ENCODE results near the gene RNF207. TPM values are rescaled to one million over a fixed set of nuclear protein-coding genes. Genes with fewer than 3 reads are reported as not detected.

Gene RNF207
- total RNA-seq, 1 experiment from 2014 or later = 9.2 TPM

DNA sequence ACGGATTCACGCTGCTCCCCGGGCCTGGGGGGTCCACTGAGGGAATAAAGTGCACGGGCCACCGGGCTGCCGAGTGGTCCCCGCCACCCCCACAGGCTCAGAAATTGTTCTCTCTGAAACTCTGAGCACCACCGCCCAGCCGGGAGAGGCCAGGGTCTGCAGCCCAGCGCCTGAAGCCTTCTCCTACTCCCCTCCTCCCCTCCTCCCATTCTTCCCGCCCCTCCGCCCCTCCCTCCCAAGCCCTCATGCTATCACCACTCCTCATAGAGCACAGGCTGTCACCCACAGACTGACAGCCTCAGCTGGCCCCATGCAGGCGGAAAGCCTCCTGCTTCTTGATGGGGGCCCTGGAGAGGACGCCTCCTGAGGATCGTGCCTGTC lies 55.7 kb downstream of the RNF207 start:
- no peak for DNase-seq (ENCODE audit: low spot score)
- H3K27me3 Mint-ChIP-seq (ENCODE audit: low read depth) = peaks cover 21% of the 10 kb centered on the region
- no peaks in the 10 kb centered on the region for H3K36me3 Mint-ChIP-seq
- H3K4me3 Mint-ChIP-seq = peak overlapping the region; percentile 63
- POLR2A ChIA-PET = interaction anchor here (0.9 kb wide), 2 partner anchors 107 to 132 kb away, joined by 3 read pairs; no protein-coding TSS in a partner anchor
- no peaks in the 10 kb centered on the region for H3K9me3 Mint-ChIP-seq
- peaks cover 9% of the 10 kb centered on the region for H3K4me1 Mint-ChIP-seq
- peak; percentile 33 for ATAC-seq
- no peak for TF ChIP-seq RORB (CRISPR knock-in tag; IDR thresholded peaks at IDR 0.05)
- no peak for TF ChIP-seq ESRRA (CRISPR knock-in tag; IDR thresholded peaks at IDR 0.05; ENCODE audit: borderline replicate concordance)
- TF ChIP-seq, protein P1, sequence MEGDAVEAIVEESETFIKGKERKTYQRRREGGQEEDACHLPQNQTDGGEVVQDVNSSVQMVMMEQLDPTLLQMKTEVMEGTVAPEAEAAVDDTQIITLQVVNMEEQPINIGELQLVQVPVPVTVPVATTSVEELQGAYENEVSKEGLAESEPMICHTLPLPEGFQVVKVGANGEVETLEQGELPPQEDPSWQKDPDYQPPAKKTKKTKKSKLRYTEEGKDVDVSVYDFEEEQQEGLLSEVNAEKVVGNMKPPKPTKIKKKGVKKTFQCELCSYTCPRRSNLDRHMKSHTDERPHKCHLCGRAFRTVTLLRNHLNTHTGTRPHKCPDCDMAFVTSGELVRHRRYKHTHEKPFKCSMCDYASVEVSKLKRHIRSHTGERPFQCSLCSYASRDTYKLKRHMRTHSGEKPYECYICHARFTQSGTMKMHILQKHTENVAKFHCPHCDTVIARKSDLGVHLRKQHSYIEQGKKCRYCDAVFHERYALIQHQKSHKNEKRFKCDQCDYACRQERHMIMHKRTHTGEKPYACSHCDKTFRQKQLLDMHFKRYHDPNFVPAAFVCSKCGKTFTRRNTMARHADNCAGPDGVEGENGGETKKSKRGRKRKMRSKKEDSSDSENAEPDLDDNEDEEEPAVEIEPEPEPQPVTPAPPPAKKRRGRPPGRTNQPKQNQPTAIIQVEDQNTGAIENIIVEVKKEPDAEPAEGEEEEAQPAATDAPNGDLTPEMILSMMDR (IDR thresholded peaks at IDR 0.05) = no peak
- TF ChIP-seq ZNF232 (CRISPR knock-in tag; IDR thresholded peaks at IDR 0.05) = no peak
- TF ChIP-seq ETV6 (CRISPR knock-in tag; IDR thresholded peaks at IDR 0.05) = no peak
- TF ChIP-seq SP1 (CRISPR knock-in tag; conservative IDR thresholded peaks at IDR 0.05) = no peak
- TF ChIP-seq ZNF281 (CRISPR knock-in tag; IDR thresholded peaks at IDR 0.05) = no peak
- no peak for TF ChIP-seq USF1 (CRISPR knock-in tag; IDR thresholded peaks at IDR 0.05)
- no peak for TF ChIP-seq TP53 (CRISPR knock-in tag; IDR thresholded peaks at IDR 0.05)
- no peak for TF ChIP-seq TEAD1 (CRISPR knock-in tag; IDR thresholded peaks at IDR 0.05)
- TF ChIP-seq JUN (CRISPR knock-in tag; IDR thresholded peaks at IDR 0.05) = no peak
- TF ChIP-seq E2F5 (CRISPR knock-in tag; IDR thresholded peaks at IDR 0.05) = no peak
- no peak for TF ChIP-seq IRF1 (CRISPR knock-in tag; IDR thresholded peaks at IDR 0.05)
- TF ChIP-seq, protein P2, sequence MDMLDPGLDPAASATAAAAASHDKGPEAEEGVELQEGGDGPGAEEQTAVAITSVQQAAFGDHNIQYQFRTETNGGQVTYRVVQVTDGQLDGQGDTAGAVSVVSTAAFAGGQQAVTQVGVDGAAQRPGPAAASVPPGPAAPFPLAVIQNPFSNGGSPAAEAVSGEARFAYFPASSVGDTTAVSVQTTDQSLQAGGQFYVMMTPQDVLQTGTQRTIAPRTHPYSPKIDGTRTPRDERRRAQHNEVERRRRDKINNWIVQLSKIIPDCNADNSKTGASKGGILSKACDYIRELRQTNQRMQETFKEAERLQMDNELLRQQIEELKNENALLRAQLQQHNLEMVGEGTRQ (CRISPR knock-in tag; IDR thresholded peaks at IDR 0.05) = no peak
- no peak for TF ChIP-seq CDX4 (CRISPR knock-in tag; IDR thresholded peaks at IDR 0.05; ENCODE audit: borderline replicate concordance)
- CTCF ChIA-PET = interaction anchor here (0.5 to 14.8 kb wide), 11 partner anchors 13 to 179 kb away, joined by 3 to 164 read pairs (median 3); no protein-coding TSS in a partner anchor
- no peak overlapping the region for H3K27ac Mint-ChIP-seq

All from WTC11 (cell line).